ENCODE data around the gene HIKESHI.
"Not testable (repeated sequence)": the region's sequence is repeated elsewhere in the genome, so short reads cannot be mapped to it uniquely, and the experiment has no call there.

Gene HIKESHI

DNA sequence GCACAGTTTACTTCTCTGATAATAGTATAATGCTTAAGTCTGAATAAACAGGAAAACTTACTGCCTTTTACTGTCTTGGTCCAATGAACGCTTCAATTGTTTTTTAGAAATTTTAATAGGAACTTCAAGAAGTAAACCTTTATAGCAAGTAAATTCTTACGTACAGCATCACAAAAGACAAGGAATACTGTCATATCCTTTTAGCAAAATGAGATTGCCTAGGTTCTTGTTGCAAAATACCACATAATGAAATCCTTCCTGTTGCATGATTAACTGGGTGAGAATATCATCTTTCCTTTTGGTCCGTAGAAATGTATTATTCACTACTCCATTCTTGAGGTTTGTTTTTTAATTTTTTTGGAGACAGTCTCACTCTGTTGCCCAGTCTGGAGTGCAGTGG is 22.3 kb upstream of the HIKESHI start:
- Histone ChIP-seq H3K79me2 (ENCODE audit: insufficient read depth, low read length) (no peaks in the 10 kb centered on the region), H3K4me3 (ENCODE audit: low read depth, low read length, poor library complexity, severe bottlenecking) (no peak overlapping the region), H3K4me1 (ENCODE audit: insufficient read depth, low read length, severe bottlenecking) (no peaks in the 10 kb centered on the region), H3K27ac (ENCODE audit: low read depth, low read length, poor library complexity, severe bottlenecking) (no peak overlapping the region), H3K36me3 (ENCODE audit: insufficient read depth, low read length) (peaks cover 70% of the 10 kb centered on the region), H3K27me3 (ENCODE audit: insufficient read depth, low read length) (no peaks in the 10 kb centered on the region), H3K9me3 (ENCODE audit: low read length) (no peaks in the 10 kb centered on the region), H3K4me2 (ENCODE audit: low read length) (no peak overlapping the region), H2AFZ (ENCODE audit: low read length) (no peak overlapping the region), H4K20me1 (ENCODE audit: insufficient read depth, low read length) (no peaks in the 10 kb centered on the region), H3K9me2 (ENCODE audit: low read depth, low read length) (no peaks in the 10 kb centered on the region), H3K9ac (ENCODE audit: low read length) (no peak overlapping the region), H3F3A (ENCODE audit: insufficient read depth, low read length) (no peaks in the 10 kb centered on the region)
- TF ChIP-seq EZH2 (IDR thresholded peaks at IDR 0.05; ENCODE audit: borderline replicate concordance, low read length): no peak

DNA sequence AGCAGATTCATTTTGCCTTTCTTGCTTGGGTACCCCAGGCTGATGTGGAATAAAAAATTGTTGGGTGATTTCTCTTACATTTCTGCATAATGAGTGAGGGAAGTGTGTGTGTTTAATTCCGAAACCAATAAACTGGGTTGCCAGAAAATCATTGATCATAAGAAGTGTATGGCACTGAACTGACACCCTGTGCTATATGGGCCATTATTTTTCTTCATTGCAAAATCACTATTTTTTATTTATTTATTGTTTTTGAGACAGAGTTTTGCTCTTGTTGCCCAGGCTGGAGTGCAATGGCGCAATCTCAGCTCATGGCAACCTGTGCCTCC is 14.6 kb upstream of the HIKESHI start:
- H3K27ac ChIP-seq (ENCODE audit: low read depth, low read length, poor library complexity, severe bottlenecking): no peak overlapping the region
- no peaks in the 10 kb centered on the region for H3K79me2 ChIP-seq (ENCODE audit: insufficient read depth, low read length)
- no peaks in the 10 kb centered on the region for H3K4me1 ChIP-seq (ENCODE audit: insufficient read depth, low read length, severe bottlenecking)
- no peaks in the 10 kb centered on the region for H4K20me1 ChIP-seq (ENCODE audit: insufficient read depth, low read length)
- no peak overlapping the region for H3K4me2 ChIP-seq (ENCODE audit: low read length)
- no peaks in the 10 kb centered on the region for H3K27me3 ChIP-seq (ENCODE audit: insufficient read depth, low read length)
- TF ChIP-seq EZH2 (IDR thresholded peaks at IDR 0.05; ENCODE audit: borderline replicate concordance, low read length): no peak
- TF ChIP-seq, protein P1, sequence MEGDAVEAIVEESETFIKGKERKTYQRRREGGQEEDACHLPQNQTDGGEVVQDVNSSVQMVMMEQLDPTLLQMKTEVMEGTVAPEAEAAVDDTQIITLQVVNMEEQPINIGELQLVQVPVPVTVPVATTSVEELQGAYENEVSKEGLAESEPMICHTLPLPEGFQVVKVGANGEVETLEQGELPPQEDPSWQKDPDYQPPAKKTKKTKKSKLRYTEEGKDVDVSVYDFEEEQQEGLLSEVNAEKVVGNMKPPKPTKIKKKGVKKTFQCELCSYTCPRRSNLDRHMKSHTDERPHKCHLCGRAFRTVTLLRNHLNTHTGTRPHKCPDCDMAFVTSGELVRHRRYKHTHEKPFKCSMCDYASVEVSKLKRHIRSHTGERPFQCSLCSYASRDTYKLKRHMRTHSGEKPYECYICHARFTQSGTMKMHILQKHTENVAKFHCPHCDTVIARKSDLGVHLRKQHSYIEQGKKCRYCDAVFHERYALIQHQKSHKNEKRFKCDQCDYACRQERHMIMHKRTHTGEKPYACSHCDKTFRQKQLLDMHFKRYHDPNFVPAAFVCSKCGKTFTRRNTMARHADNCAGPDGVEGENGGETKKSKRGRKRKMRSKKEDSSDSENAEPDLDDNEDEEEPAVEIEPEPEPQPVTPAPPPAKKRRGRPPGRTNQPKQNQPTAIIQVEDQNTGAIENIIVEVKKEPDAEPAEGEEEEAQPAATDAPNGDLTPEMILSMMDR (IDR thresholded peaks at IDR 0.05; ENCODE audit: low read length): no peak
- H3K4me3 ChIP-seq (ENCODE audit: low read depth, low read length, poor library complexity, severe bottlenecking): no peak overlapping the region
- peaks cover 8% of the 10 kb centered on the region; the same call in 1 of the 2 replicates for H3K36me3 ChIP-seq (ENCODE audit: insufficient read depth, low read length)
- no peaks in the 10 kb centered on the region for H3F3A ChIP-seq (ENCODE audit: insufficient read depth, low read length)
- H2AFZ ChIP-seq (ENCODE audit: low read length): no peak overlapping the region
- no peaks in the 10 kb centered on the region for H3K9me2 ChIP-seq (ENCODE audit: low read depth, low read length)
- H3K9me3 ChIP-seq (ENCODE audit: low read length): no peaks in the 10 kb centered on the region
- no peak overlapping the region for H3K9ac ChIP-seq (ENCODE audit: low read length)

DNA sequence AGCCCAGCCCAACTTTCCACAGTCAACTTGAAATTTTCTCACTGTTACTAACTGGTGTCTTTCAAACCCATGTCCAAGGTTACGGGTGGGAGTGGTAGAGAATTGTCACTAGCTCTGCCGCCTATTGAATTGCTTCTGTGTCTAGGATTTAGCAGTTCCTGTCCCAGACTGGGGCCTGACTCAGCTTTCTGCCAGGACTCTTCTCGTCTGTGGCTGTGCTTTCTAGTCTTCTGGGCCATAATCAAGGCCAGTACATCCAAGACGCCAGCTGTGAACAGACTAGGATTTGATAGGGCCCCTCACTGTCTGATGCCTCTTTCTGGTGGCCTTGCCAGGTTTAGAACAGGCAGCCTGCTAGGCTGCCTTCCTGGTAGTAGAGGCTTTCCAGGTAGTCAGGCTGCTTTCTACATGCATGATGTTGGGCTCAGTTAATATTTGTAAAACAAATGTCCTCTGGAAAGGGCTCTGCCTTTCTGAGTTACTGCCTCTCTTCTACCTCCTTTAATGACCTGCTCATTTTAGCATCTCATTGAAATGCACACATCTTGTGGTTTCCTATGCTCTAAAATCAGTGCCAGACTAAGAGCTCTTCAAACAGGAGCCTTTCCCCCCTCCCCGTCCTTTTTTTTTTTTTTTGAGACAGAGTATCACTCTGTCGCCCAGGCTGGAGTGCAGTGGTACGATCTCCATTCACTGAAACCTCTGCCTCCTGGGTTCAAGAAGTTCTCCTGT is 13.1 kb upstream of the HIKESHI start:
- Histone ChIP-seq H4K20me1 (ENCODE audit: insufficient read depth, low read length) (no peaks in the 10 kb centered on the region), H3F3A (ENCODE audit: insufficient read depth, low read length) (no peaks in the 10 kb centered on the region), H3K9ac (ENCODE audit: low read length) (no peak overlapping the region), H3K36me3 (ENCODE audit: insufficient read depth, low read length) (peaks cover 6% of the 10 kb centered on the region; the same call in 1 of the 2 replicates), H3K4me3 (ENCODE audit: low read depth, low read length, poor library complexity, severe bottlenecking) (no peak overlapping the region), H3K9me3 (ENCODE audit: low read length) (no peaks in the 10 kb centered on the region), H3K4me2 (ENCODE audit: low read length) (no peak overlapping the region), H3K79me2 (ENCODE audit: insufficient read depth, low read length) (no peaks in the 10 kb centered on the region), H3K27ac (ENCODE audit: low read depth, low read length, poor library complexity, severe bottlenecking) (no peak overlapping the region), H3K9me2 (ENCODE audit: low read depth, low read length) (no peaks in the 10 kb centered on the region), H3K4me1 (ENCODE audit: insufficient read depth, low read length, severe bottlenecking) (no peaks in the 10 kb centered on the region), H3K27me3 (ENCODE audit: insufficient read depth, low read length) (no peaks in the 10 kb centered on the region), H2AFZ (ENCODE audit: low read length) (no peak overlapping the region)
- no peak for TF ChIP-seq EZH2 (IDR thresholded peaks at IDR 0.05; ENCODE audit: borderline replicate concordance, low read length)
- TF ChIP-seq, protein P1 (IDR thresholded peaks at IDR 0.05; ENCODE audit: low read length): no peak

DNA sequence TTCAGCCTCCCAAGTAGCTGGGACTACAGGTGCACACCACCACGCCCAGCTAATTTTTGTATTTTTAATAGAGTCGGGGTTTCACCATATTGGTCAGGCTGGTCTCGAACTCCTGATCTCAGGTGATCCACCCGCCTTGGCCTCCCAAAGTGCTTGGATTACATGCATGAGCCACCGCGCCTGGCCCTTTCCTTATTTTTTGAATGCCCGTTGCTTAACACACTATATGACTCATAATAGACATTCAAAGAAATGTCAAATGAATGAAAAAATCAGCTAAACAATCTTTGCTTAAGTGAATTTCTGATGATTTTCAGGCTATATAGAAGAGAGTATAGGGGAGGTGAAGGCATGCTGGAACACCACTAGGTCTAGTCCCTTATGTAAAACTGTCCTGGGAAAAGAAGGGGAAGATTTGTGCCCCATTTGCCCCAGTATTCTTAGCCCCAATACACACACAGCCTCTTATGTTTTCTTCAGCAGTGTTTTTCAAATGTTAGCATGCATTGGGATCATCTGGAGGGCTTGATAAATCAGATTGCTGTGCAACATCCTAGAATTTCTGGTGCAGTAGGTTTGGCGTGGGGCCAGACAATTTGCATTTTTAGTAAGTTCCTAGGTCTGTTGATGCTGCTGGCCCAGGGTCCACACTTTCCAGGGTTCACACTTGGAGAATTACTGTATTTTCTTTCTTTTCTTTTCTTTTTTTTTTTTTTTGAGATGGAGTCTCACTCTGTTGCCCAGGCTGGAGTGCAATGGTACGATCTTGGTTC is 12.3 kb upstream of the HIKESHI start:
- H3K27ac ChIP-seq (ENCODE audit: low read depth, low read length, poor library complexity, severe bottlenecking); H3K9me2 ChIP-seq (ENCODE audit: low read depth, low read length); H3K4me2 ChIP-seq (ENCODE audit: low read length): not testable (repeated sequence)

More for the DNA sequence above, 12.3 kb upstream of the HIKESHI start:
- not testable (repeated sequence) for H3K9me3 ChIP-seq (ENCODE audit: low read length); H3K9ac ChIP-seq (ENCODE audit: low read length); H3K36me3 ChIP-seq (ENCODE audit: insufficient read depth, low read length); H4K20me1 ChIP-seq (ENCODE audit: insufficient read depth, low read length); H3F3A ChIP-seq (ENCODE audit: insufficient read depth, low read length); H3K79me2 ChIP-seq (ENCODE audit: insufficient read depth, low read length); H3K4me1 ChIP-seq (ENCODE audit: insufficient read depth, low read length, severe bottlenecking); H3K27me3 ChIP-seq (ENCODE audit: insufficient read depth, low read length); H2AFZ ChIP-seq (ENCODE audit: low read length); H3K4me3 ChIP-seq (ENCODE audit: low read depth, low read length, poor library complexity, severe bottlenecking)
